A549 (cell line): ENCODE data around the gene INPP4B.

Experiments used
- CBX2 ChIP-seq: fragments of 200-600 bp; sonication (generic); IDR thresholded peaks from 2 replicates; pipeline ENCODE4 v1.6.1; 2016; ENCODE audit warnings: low read depth, mild to moderate bottlenecking, borderline replicate concordance
- CEBPB ChIP-seq, 2 experiments: fragments of >200 bp in 1 of 2; sonication (Bioruptor Twin) in 1 of 2; formaldehyde crosslinking in 1 of 2; IDR thresholded peaks; 2 replicates each; pipeline ENCODE4 v1.6.1; 2012 to 2016
- CHD4 ChIP-seq: fragments of 200-600 bp; sonication (generic); IDR thresholded peaks from 2 replicates; pipeline ENCODE4 v1.6.1; 2016; ENCODE audit warnings: antibody characterized with exemption, mild to moderate bottlenecking, borderline replicate concordance
- CTCF ChIP-seq: fragments of >200 bp; sonication (Bioruptor Twin); formaldehyde crosslinking; IDR thresholded peaks from 3 replicates; pipeline ENCODE4 v1.5.1; 2016
- EP300 ChIP-seq, 2 experiments: fragments of >200 bp; sonication (Bioruptor Twin); formaldehyde crosslinking; IDR thresholded peaks; 2 replicates in 1 of 2; 3 replicates in 1 of 2; pipeline ENCODE4 v1.6.1; 2016 to 2017
- HMGXB4 ChIP-seq: fragments of 250-450 bp; sonication (Bioruptor Pico); IDR thresholded peaks from 2 replicates; pipeline ENCODE4 v1.5.0; 2021; ENCODE audit warnings: mild to moderate bottlenecking, moderate library complexity, borderline replicate concordance
- NR3C1 ChIP-seq: fragments of >200 bp; sonication (Bioruptor Twin); formaldehyde crosslinking; IDR thresholded peaks from 3 replicates; pipeline ENCODE4 v1.6.1; 2017
- POLR2A ChIP-seq: IDR thresholded peaks from 2 replicates; pipeline ENCODE4 v1.6.1; 2012; ENCODE audit warnings: mild to moderate bottlenecking, low read length
- SMC3 ChIP-seq: fragments of >200 bp; sonication (Bioruptor Twin); formaldehyde crosslinking; IDR thresholded peaks from 3 replicates; pipeline ENCODE4 v1.6.1; 2018; ENCODE audit warnings: inconsistent platforms

- no peak for TF ChIP-seq HMGXB4
- no peak for TF ChIP-seq CTCF
- no peak for TF ChIP-seq POLR2A
- TF ChIP-seq EP300 (IDR thresholded peaks at IDR 0.05) = no peak
- no peak for TF ChIP-seq CEBPB (IDR thresholded peaks at IDR 0.05)
- TF ChIP-seq CHD4 = no peak
- no peak for TF ChIP-seq NR3C1
- TF ChIP-seq SMC3 = no peak
- no peak for TF ChIP-seq CBX2
Observed at GRCh38 chr4:142687547-142688275, 158.4 kb downstream of the INPP4B start.
